ENCODE results near the gene CCDC85C. TPM values are rescaled to one million over a fixed set of nuclear protein-coding genes. Genes with fewer than 3 reads are reported as not detected.

The CCDC85C gene
- total and polyA plus RNA-seq, 2 of the 4 experiments (the other 2 are of a cell fraction) = 16.0 to 19.0 TPM

- Histone ChIP-seq H4K91ac (ENCODE audit: insufficient read depth, low read depth, low read length) (no peak overlapping the region), H2BK5ac (ENCODE audit: low read depth, low read length, poor library complexity, severe bottlenecking) (no peak overlapping the region), H3K4ac (ENCODE audit: low read depth, low read length) (no peak overlapping the region), H2AK9ac (replicated peaks; ENCODE audit: low read depth, low read length, poor library complexity) (no peak overlapping the region), H3K79me1 (ENCODE audit: low read depth in 1 of 2, low read length in 2 of 2) (peaks cover 45 to 84% of the 10 kb centered on the region in 2 experiments), H3K36me3 (ENCODE audit: control insufficient read depth, insufficient read depth, low read length) (no peaks in the 10 kb centered on the region), H2BK20ac (ENCODE audit: low read depth, low read length) (no peak overlapping the region), H4K20me1 (ENCODE audit: insufficient read depth, low read length) (peaks cover 49% of the 10 kb centered on the region), H3K4me2 (ENCODE audit: low read depth, low read length) (no peak overlapping the region), H3K9ac (ENCODE audit: low read depth, low read length) (no peak overlapping the region), H3K23ac (ENCODE audit: low read depth, low read length) (no peak overlapping the region), H2BK15ac (ENCODE audit: low read depth, low read length) (no peak overlapping the region), H2BK120ac (ENCODE audit: low read depth, low read length) (no peak overlapping the region), H3K18ac (ENCODE audit: low read depth, low read length) (no peak overlapping the region), H3K27ac (ENCODE audit: insufficient read depth, low read length) (no peak overlapping the region), H3K4me1 (ENCODE audit: control insufficient read depth, insufficient read depth, low read length) (peaks cover 3% of the 10 kb centered on the region; the same call in 1 of the 2 replicates), H2AFZ (replicated peaks; ENCODE audit: low read length, poor library complexity) (no peak overlapping the region), H4K8ac (ENCODE audit: low read depth in 2 of 2, low read length in 2 of 2) (no peak overlapping the region), H3K27me3 (ENCODE audit: control insufficient read depth, insufficient read depth, low read length) (no peaks in the 10 kb centered on the region), H3K9me3 (ENCODE audit: control insufficient read depth, insufficient read depth, low read length) (no peaks in the 10 kb centered on the region), H3K9me1 (ENCODE audit: insufficient read depth, low read length) (peaks cover 12% of the 10 kb centered on the region), H4K5ac (ENCODE audit: low read depth, low read length) (no peak overlapping the region), H3K4me3 (ENCODE audit: insufficient read depth, low read depth, low read length) (no peak overlapping the region), H2AK5ac (ENCODE audit: low read depth, low read length) (no peak overlapping the region), H3K56ac (ENCODE audit: extremely low read depth, insufficient read depth, low read length) (no peak overlapping the region), H3K14ac (replicated peaks; ENCODE audit: low read depth, low read length) (no peak overlapping the region)
- no peak for TF ChIP-seq RFX5 (IDR thresholded peaks at IDR 0.05; ENCODE audit: low read depth, low read length)
- no peak for TF ChIP-seq MXI1 (IDR thresholded peaks at IDR 0.05; ENCODE audit: borderline replicate concordance, low read depth, low read length)
- no peak for TF ChIP-seq CEBPB (IDR thresholded peaks at IDR 0.05; ENCODE audit: low read depth, low read length)
- no peak for TF ChIP-seq RCOR1 (IDR thresholded peaks at IDR 0.05; ENCODE audit: insufficient replicate concordance, low read length)
- no peak for TF ChIP-seq POLR2A (IDR thresholded peaks at IDR 0.05; ENCODE audit: low read depth, low read length)
- TF ChIP-seq SMC3 (IDR thresholded peaks at IDR 0.05; ENCODE audit: low read depth, low read length) = no peak
- TF ChIP-seq MAZ (IDR thresholded peaks at IDR 0.05; ENCODE audit: borderline replicate concordance, low read depth, low read length) = no peak
- no peak for TF ChIP-seq BHLHE40 (IDR thresholded peaks at IDR 0.05; ENCODE audit: low read depth, low read length)
- TF ChIP-seq USF2 (IDR thresholded peaks at IDR 0.05; ENCODE audit: low read depth, low read length) = no peak
- TF ChIP-seq CHD1 (IDR thresholded peaks at IDR 0.05; ENCODE audit: low read depth, low read length) = no peak
- no peak for TF ChIP-seq FOS (IDR thresholded peaks at IDR 0.05; ENCODE audit: low read depth, low read length)
- no peak for TF ChIP-seq RAD21 (IDR thresholded peaks at IDR 0.05; ENCODE audit: low read length)
- TF ChIP-seq ELK1 (IDR thresholded peaks at IDR 0.05; ENCODE audit: borderline replicate concordance, low read depth, low read length) = no peak
- no peak for TF ChIP-seq MAFK (IDR thresholded peaks at IDR 0.05; ENCODE audit: low read depth, low read length)
- no peak for TF ChIP-seq CTCF (conservative IDR thresholded peaks at IDR 0.05; ENCODE audit: low read depth, low read length)
- no peak for TF ChIP-seq NFE2L2 (IDR thresholded peaks at IDR 0.05; ENCODE audit: low read depth, low read length)
- in situ Hi-C loops (cut with MboI; ENCODE audit: low sequenced_read_pairs) = no loop called here
- dilution Hi-C loops (cut with HindIII; ENCODE audit: low sequenced_read_pairs, unreplicated experiment) = no loop called here
- ChIA-PET CTCF (no interaction called here), POLR2A (ENCODE audit: unreplicated experiment) (no interaction called here)
- no TSS peak for BruUV-seq (replicated peaks)
- WGBS, 2 experiments (ENCODE audit: extremely low coverage in 2 of 2, insufficient read length in 1 of 2) = 40% methylated on average over 1 of the region's 9 CpGs; no CpG with 5 or more reads in 1 of the 2 experiments
- DNase-seq (no peak), ATAC-seq (ENCODE audit: low read depth) (no peak)
- intact Hi-C loops (cut with micrococcal nuclease) = no loop called here
Measured at GRCh38 chr14:99552021-99552553, 51.9 kb downstream of the CCDC85C start.
